Urothelium cell line (cell line): ENCODE data around the gene PITPNB.
A peak's percentile ranks its signal among the peaks of the same experiment; 100 is the strongest.

Source experiments
- DNase-seq: peaks from one replicate; pipeline ENCODE4 v3.0.0; 2011; ENCODE audit warnings: low spot score, mixed read lengths
- FAIRE-seq: peaks from 2 replicates; lab custom pipeline; 2011; peaks lifted over from hg19 to GRCh38; lab: Jason Lieb, UNC

PITPNB gene

GRCh38 chr22:27836181-27836580 is 82.9 kb downstream of the PITPNB start:
- FAIRE-seq (no peak), DNase-seq (no peak)

- FAIRE-seq, result peak; percentile 98
- DNase-seq, result no peak
These were observed 83.6 kb downstream of the PITPNB start for GRCh38 chr22:27835446-27835845.

- no peak for FAIRE-seq
These were observed 84.5 kb downstream of the PITPNB start for GRCh38 chr22:27834364-27835185.

GRCh38 chr22:27833803-27834202 is 85.3 kb downstream of the PITPNB start:
- FAIRE-seq (no peak), DNase-seq (no peak)

More at GRCh38 chr22:27834364-27835185, 84.5 kb downstream of the PITPNB start:
- no peak for DNase-seq

- DNase-seq (no peak), FAIRE-seq (peak; percentile 91)
These were observed 86.5 kb downstream of the PITPNB start for GRCh38 chr22:27832606-27833005.

GRCh38 chr22:27829620-27830019 is 89.4 kb downstream of the PITPNB start:
- FAIRE-seq, result no peak
- DNase-seq, result no peak

GRCh38 chr22:27827604-27828587 is 91.2 kb downstream of the PITPNB start:
- no peak for DNase-seq
- FAIRE-seq, result peak; percentile 79

GRCh38 chr22:27825174-27825573 is 93.9 kb downstream of the PITPNB start:
- peak; percentile 79 for FAIRE-seq
- DNase-seq, result no peak

GRCh38 chr22:27823221-27823620 is 95.8 kb downstream of the PITPNB start:
- FAIRE-seq, result peak; percentile 78

GRCh38 chr22:27820896-27821866 is 97.9 kb downstream of the PITPNB start:
- FAIRE-seq, result peak; percentile 98

More at GRCh38 chr22:27823221-27823620, 95.8 kb downstream of the PITPNB start:
- no peak for DNase-seq

GRCh38 chr22:27816552-27816951 is 102.5 kb downstream of the PITPNB start:
- DNase-seq (no peak), FAIRE-seq (no peak)

More at GRCh38 chr22:27820896-27821866, 97.9 kb downstream of the PITPNB start:
- peak; percentile 87 for DNase-seq

- DNase-seq, result no peak
- FAIRE-seq, result no peak
These were observed 103.1 kb downstream of the PITPNB start for GRCh38 chr22:27815826-27816530.

GRCh38 chr22:27814993-27815392 is 104.1 kb downstream of the PITPNB start:
- DNase-seq (no peak), FAIRE-seq (no peak)

- DNase-seq (no peak), FAIRE-seq (no peak)
These were observed 107.3 kb downstream of the PITPNB start for GRCh38 chr22:27811778-27812177.

GRCh38 chr22:27810609-27811151 is 108.4 kb downstream of the PITPNB start:
- FAIRE-seq (no peak), DNase-seq (peak; percentile 81)

- no peak for DNase-seq
- no peak for FAIRE-seq
These were observed 109.1 kb downstream of the PITPNB start for GRCh38 chr22:27809700-27810608.

- FAIRE-seq (no peak), DNase-seq (no peak)
These were observed 109.8 kb downstream of the PITPNB start for GRCh38 chr22:27809226-27809603.
